Retinal pigment epithelial cell (primary cell): Measurements from ENCODE around the gene ZNF679.
"Not testable (repeated sequence)": the region's sequence is repeated elsewhere in the genome, so short reads cannot be mapped to it uniquely, and the experiment has no call there.

Source experiments
- DNase-seq: peaks from one replicate; pipeline ENCODE4 v3.0.0-alpha.2; 2010; ENCODE audit warnings: low read depth
- H3K4me3 ChIP-seq: 2 replicates; pipeline ENCODE4 v1.5.1; 2011; ENCODE audit warnings: mild to moderate bottlenecking, low read length, control low read depth, moderate library complexity
- CTCF ChIP-seq: conservative IDR thresholded peaks from 2 replicates; pipeline ENCODE4 v1.5.1; 2011; ENCODE audit warnings: low read depth, low read length, control low read depth, inconsistent platforms

Gene ZNF679

GRCh38 chr7:64277630-64278029 is 49.4 kb downstream of the ZNF679 start:
- DNase-seq, result no peak
- no peak for TF ChIP-seq CTCF
- no peak overlapping the region for H3K4me3 ChIP-seq

- no peak for TF ChIP-seq CTCF
- H3K4me3 ChIP-seq, result no peak overlapping the region
- no peak for DNase-seq
Measured at GRCh38 chr7:64294701-64295420, 66.6 kb downstream of the ZNF679 start.

- DNase-seq, H3K4me3 ChIP-seq: not testable (repeated sequence)
Measured at GRCh38 chr7:64297418-64297817, 69.1 kb downstream of the ZNF679 start.

- no peak for DNase-seq
- TF ChIP-seq CTCF, result no peak
- H3K4me3 ChIP-seq, result no peak overlapping the region
Measured at GRCh38 chr7:64300641-64301405, 72.5 kb downstream of the ZNF679 start.

GRCh38 chr7:64307254-64308015 is 79.2 kb downstream of the ZNF679 start:
- peak overlapping the region; percentile 76 for H3K4me3 ChIP-seq
- DNase-seq, result peak; percentile 69

GRCh38 chr7:64308016-64308270 is 79.7 kb downstream of the ZNF679 start:
- no peak for DNase-seq
- peak overlapping the region; percentile 76 for H3K4me3 ChIP-seq
- no peak for TF ChIP-seq CTCF

More at GRCh38 chr7:64307254-64308015, 79.2 kb downstream of the ZNF679 start:
- TF ChIP-seq CTCF, result no peak

- H3K4me3 ChIP-seq, result no peak overlapping the region
- DNase-seq, result no peak
- no peak for TF ChIP-seq CTCF
Measured at GRCh38 chr7:64310426-64310825, 82.2 kb downstream of the ZNF679 start.
